Peyer's patch (tissue), 4 donors: ENCODE results near the gene DYNLT3.

Source experiments
- CTCF ChIP-seq, 6 experiments: fragments of 450-650 bp in 4 of 6; fragments of 200-600 bp in 2 of 6; sonication (generic) in 1 of 6; IDR thresholded peaks; one replicate each; pipeline ENCODE4 v1.5.1; 2017 to 2019; ENCODE audit warnings: antibody characterized with exemption in 6 of 6, mild to moderate bottlenecking in 3 of 6, moderate library complexity in 1 of 6
- POLR2A ChIP-seq, 2 donors: fragments of 450-650 bp; IDR thresholded peaks; one replicate each; pipeline ENCODE4 v1.5.1; 2017; ENCODE audit warnings: antibody characterized with exemption in 2 of 2, mild to moderate bottlenecking in 2 of 2, moderate library complexity in 2 of 2

GRCh38 chrX:37871626-37872302, 24.4 kb upstream of the DYNLT3 start:
- TF ChIP-seq CTCF (IDR thresholded peaks at IDR 0.05) (no peak), POLR2A (IDR thresholded peaks at IDR 0.05) (no peak)
